ENCODE measurements around the gene TMEM18. TPM values are rescaled to one million over a fixed set of nuclear protein-coding genes. Genes with fewer than 3 reads are reported as not detected.

The TMEM18 gene
- total and polyA plus RNA-seq, 2 of the 13 experiments (the other 11 are each of a cell fraction or from before 2014, with no cell fraction given): 45.9 to 49.4 TPM

DNA sequence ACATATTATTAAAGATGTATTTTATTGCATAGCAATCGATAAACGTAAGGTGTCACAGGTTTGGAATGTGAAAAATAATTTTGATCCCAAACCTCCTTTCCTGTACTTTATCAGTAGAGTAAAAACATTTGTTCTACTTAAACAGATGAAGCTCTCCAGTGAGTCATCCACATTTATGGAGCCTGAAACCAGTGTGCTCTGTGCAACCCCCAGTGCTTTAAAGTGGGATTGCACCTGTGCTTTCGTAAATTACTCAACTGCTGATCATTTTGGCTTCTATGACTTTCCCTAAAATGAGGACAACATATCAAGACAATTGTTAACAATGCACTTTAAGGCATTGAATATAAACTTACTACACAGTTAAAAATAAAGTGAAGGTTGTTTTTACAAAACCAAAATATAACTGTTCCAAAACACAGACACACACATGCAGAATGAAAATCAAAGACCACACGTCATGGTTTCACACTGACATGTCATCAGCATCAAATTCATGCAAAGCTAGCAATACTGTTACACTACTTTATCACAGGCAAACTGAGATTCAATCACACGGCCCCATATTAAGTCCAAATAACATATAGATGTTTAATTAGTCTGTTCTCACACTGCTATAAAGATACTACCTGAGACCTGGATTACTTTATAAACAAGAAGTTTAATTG is 9.7 kb downstream of the TMEM18 start:
- Histone ChIP-seq H3K27ac (ENCODE audit: extremely low read length, insufficient read depth, low read length) (no peak overlapping the region), H2AFZ (ENCODE audit: low read length) (no peak overlapping the region), H3K4me1 (ENCODE audit: insufficient read depth, low read length) (no peaks in the 10 kb centered on the region), H3K4me2 (ENCODE audit: low read depth, low read length) (no peak overlapping the region), H4K20me1 (ENCODE audit: insufficient read depth, low read length) (no peaks in the 10 kb centered on the region), H3K9me3 (ENCODE audit: low read length) (no peaks in the 10 kb centered on the region), H3K36me3 (replicated peaks in 1 of 2; ENCODE audit: control insufficient read depth in 1 of 2, insufficient read depth in 2 of 2, low read length in 2 of 2) (peaks cover 34 to 47% of the 10 kb centered on the region in 2 experiments), H3K27me3 (ENCODE audit: control insufficient read depth in 1 of 2, insufficient read depth in 2 of 2, low read length in 2 of 2) (no peaks in the 10 kb centered on the region), H3K9ac (ENCODE audit: insufficient read depth, low read depth, low read length) (no peak overlapping the region), H3K79me2 (ENCODE audit: insufficient read depth, low read length) (no peaks in the 10 kb centered on the region), H3K4me3 (replicated peaks in 1 of 3; ENCODE audit: insufficient read depth in 1 of 3, low read depth in 2 of 3, low read length in 3 of 3) (no peak overlapping the region)
- DNase-seq (ENCODE audit: low spot score): peak; percentile 58
- peak; percentile 84 for FAIRE-seq
- ChIA-PET CTCF (ENCODE audit: low intra/inter-chr PET ratio, low total read pairs) (interaction anchor here (1.3 kb wide), 1 partner anchor 138 kb away, joined by 3 read pairs; no protein-coding TSS in a partner anchor), POLR2A (interaction anchor here (2.1 kb wide), 1 partner anchor 9 kb away, joined by 13 read pairs; no protein-coding TSS in a partner anchor)
- 90% methylated on average over 5 of the region's 5 CpGs for WGBS (ENCODE audit: low lambda C conversion rate)
- ATAC-seq: peak; percentile 86
- BruUV-seq (replicated peaks): no TSS peak
- TF ChIP-seq, protein P1, sequence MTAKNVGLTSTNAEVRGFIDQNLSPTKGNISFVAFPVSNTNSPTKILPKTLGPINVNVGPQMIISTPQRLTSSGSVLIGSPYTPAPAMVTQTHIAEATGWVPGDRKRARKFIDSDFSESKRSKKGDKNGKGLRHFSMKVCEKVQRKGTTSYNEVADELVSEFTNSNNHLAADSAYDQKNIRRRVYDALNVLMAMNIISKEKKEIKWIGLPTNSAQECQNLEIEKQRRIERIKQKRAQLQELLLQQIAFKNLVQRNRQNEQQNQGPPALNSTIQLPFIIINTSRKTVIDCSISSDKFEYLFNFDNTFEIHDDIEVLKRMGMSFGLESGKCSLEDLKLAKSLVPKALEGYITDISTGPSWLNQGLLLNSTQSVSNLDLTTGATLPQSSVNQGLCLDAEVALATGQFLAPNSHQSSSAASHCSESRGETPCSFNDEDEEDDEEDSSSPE (CRISPR knock-in tag; IDR thresholded peaks at IDR 0.05): no peak
- TF ChIP-seq CEBPB (IDR thresholded peaks at IDR 0.05; ENCODE audit: borderline replicate concordance, low read depth, low read length) (peak; percentile 50; the same call in 1 of the 2 replicates), STAG1 (CRISPR knock-in tag; IDR thresholded peaks at IDR 0.05) (peak; percentile 53), SMC3 (IDR thresholded peaks at IDR 0.05; ENCODE audit: low read length) (0 out of 2 replicates have a peak, but pooled peaks have one; percentile 31), FOSL2 (CRISPR knock-in tag; IDR thresholded peaks at IDR 0.05) (peak; percentile 85)
- TF ChIP-seq, protein P2, sequence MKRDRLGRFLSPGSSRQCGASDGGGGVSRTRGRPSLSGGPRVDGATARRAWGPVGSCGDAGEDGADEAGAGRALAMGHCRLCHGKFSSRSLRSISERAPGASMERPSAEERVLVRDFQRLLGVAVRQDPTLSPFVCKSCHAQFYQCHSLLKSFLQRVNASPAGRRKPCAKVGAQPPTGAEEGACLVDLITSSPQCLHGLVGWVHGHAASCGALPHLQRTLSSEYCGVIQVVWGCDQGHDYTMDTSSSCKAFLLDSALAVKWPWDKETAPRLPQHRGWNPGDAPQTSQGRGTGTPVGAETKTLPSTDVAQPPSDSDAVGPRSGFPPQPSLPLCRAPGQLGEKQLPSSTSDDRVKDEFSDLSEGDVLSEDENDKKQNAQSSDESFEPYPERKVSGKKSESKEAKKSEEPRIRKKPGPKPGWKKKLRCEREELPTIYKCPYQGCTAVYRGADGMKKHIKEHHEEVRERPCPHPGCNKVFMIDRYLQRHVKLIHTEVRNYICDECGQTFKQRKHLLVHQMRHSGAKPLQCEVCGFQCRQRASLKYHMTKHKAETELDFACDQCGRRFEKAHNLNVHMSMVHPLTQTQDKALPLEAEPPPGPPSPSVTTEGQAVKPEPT (CRISPR knock-in tag; IDR thresholded peaks at IDR 0.05; ENCODE audit: low read depth): no peak
- TF ChIP-seq, protein P3, sequence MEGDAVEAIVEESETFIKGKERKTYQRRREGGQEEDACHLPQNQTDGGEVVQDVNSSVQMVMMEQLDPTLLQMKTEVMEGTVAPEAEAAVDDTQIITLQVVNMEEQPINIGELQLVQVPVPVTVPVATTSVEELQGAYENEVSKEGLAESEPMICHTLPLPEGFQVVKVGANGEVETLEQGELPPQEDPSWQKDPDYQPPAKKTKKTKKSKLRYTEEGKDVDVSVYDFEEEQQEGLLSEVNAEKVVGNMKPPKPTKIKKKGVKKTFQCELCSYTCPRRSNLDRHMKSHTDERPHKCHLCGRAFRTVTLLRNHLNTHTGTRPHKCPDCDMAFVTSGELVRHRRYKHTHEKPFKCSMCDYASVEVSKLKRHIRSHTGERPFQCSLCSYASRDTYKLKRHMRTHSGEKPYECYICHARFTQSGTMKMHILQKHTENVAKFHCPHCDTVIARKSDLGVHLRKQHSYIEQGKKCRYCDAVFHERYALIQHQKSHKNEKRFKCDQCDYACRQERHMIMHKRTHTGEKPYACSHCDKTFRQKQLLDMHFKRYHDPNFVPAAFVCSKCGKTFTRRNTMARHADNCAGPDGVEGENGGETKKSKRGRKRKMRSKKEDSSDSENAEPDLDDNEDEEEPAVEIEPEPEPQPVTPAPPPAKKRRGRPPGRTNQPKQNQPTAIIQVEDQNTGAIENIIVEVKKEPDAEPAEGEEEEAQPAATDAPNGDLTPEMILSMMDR (CRISPR knock-in tag; IDR thresholded peaks at IDR 0.05): peak; percentile 59
- intact Hi-C loops (cut with micrococcal nuclease; ENCODE audit: unreplicated experiment): no loop called here
- in situ Hi-C loops (cut with HindIII; ENCODE audit: extremely low pct_ligation_motif_present, low pct_unique_long_range_greater_than_20kb): no loop called here

Measured in HepG2 (cell line).